OCI-LY3 (cell line): ENCODE results near the gene MYH9.

Source experiments
- EZH2phosphoT487 ChIP-seq: fragments of 200-600 bp; shearing (Covaris generic); IDR thresholded peaks from 2 replicates; pipeline ENCODE4 v1.6.1; 2018; ENCODE audit warnings: antibody characterized with exemption, mixed run types, low read depth
- TF ChIP-seq, protein P1 (sequence below): fragments of 200-600, 300-600 bp; sonication (generic); IDR thresholded peaks from 2 replicates; pipeline ENCODE4 v1.5.1; 2014; ENCODE audit warnings: antibody characterized with exemption, low read length, low read depth

DNA sequence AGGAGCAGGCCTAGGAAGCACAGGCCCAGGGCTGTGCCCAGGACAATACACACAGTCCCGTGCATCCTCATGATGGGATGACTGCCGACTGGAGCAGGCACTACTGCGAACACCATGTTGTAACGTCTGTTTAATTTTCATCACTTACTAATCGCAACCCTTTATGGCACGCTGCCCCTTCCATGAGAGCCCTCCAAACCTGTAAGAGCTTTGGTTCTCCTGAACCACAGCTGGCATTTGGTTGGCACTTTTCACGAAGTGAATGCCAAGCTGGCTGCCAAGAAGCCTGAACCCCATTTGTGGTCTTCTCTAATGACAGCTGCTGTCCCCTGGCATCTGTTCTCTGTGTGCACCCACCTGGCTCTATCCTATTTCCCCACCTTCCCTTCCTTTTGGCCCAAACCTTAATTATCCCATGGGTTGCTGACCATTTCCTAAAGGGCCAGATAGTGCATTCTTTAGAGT is 98.3 kb downstream of the MYH9 start:
- TF ChIP-seq, protein P1, sequence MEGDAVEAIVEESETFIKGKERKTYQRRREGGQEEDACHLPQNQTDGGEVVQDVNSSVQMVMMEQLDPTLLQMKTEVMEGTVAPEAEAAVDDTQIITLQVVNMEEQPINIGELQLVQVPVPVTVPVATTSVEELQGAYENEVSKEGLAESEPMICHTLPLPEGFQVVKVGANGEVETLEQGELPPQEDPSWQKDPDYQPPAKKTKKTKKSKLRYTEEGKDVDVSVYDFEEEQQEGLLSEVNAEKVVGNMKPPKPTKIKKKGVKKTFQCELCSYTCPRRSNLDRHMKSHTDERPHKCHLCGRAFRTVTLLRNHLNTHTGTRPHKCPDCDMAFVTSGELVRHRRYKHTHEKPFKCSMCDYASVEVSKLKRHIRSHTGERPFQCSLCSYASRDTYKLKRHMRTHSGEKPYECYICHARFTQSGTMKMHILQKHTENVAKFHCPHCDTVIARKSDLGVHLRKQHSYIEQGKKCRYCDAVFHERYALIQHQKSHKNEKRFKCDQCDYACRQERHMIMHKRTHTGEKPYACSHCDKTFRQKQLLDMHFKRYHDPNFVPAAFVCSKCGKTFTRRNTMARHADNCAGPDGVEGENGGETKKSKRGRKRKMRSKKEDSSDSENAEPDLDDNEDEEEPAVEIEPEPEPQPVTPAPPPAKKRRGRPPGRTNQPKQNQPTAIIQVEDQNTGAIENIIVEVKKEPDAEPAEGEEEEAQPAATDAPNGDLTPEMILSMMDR, result no peak
- TF ChIP-seq EZH2phosphoT487, result no peak
